Vagina (tissue), 2 donors: ENCODE measurements around the gene BCAM.

ENCODE experiments used
- POLR2A ChIP-seq, 2 donors: fragments of 450-650 bp; IDR thresholded peaks; one replicate each; pipeline ENCODE4 v1.6.1; 2017; ENCODE audit warnings: antibody characterized with exemption in 2 of 2, mild to moderate bottlenecking in 2 of 2, moderate library complexity in 2 of 2
- POLR2AphosphoS5 ChIP-seq, 2 donors: sonication (generic); formaldehyde crosslinking; IDR thresholded peaks; one replicate each; pipeline ENCODE4 v1.9.0; 2017; ENCODE audit warnings: antibody characterized with exemption in 2 of 2, mild to moderate bottlenecking in 2 of 2, low read depth in 1 of 2; ENCODE audit not compliant: insufficient read depth in 1 of 2
- TF ChIP-seq, protein P1 (sequence below), 3 experiments: fragments of 450-650 bp in 2 of 3; fragments of 200-600 bp in 1 of 3; sonication (generic) in 1 of 3; IDR thresholded peaks; one replicate each; pipeline ENCODE4 v1.5.1; 2017 to 2019; ENCODE audit warnings: antibody characterized with exemption in 3 of 3, mild to moderate bottlenecking in 2 of 3, moderate library complexity in 2 of 3

GRCh38 chr19:44840811-44841210 lies 31.9 kb downstream of the BCAM start:
- TF ChIP-seq, protein P1, sequence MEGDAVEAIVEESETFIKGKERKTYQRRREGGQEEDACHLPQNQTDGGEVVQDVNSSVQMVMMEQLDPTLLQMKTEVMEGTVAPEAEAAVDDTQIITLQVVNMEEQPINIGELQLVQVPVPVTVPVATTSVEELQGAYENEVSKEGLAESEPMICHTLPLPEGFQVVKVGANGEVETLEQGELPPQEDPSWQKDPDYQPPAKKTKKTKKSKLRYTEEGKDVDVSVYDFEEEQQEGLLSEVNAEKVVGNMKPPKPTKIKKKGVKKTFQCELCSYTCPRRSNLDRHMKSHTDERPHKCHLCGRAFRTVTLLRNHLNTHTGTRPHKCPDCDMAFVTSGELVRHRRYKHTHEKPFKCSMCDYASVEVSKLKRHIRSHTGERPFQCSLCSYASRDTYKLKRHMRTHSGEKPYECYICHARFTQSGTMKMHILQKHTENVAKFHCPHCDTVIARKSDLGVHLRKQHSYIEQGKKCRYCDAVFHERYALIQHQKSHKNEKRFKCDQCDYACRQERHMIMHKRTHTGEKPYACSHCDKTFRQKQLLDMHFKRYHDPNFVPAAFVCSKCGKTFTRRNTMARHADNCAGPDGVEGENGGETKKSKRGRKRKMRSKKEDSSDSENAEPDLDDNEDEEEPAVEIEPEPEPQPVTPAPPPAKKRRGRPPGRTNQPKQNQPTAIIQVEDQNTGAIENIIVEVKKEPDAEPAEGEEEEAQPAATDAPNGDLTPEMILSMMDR (IDR thresholded peaks at IDR 0.05), result no peak
- TF ChIP-seq POLR2A (IDR thresholded peaks at IDR 0.05), result no peak
- no peak for TF ChIP-seq POLR2AphosphoS5 (IDR thresholded peaks at IDR 0.05; ENCODE audit: insufficient read depth in 1 of 2, low read depth in 1 of 2)
